Measurements from ENCODE around the gene EN2.

Gene EN2

GRCh38 chr7:155452505-155453295, 5.2 kb upstream of the EN2 start:
- H3K27ac ChIP-seq, result no peak overlapping the region

GRCh38 chr7:155453296-155454182, 4.4 kb upstream of the EN2 start:
- no peak overlapping the region for H3K27ac ChIP-seq
- TF ChIP-seq ZFX (IDR thresholded peaks at IDR 0.05; ENCODE audit: borderline replicate concordance) (no peak), CTCF (IDR thresholded peaks at IDR 0.05) (no peak)

More at GRCh38 chr7:155452505-155453295, 5.2 kb upstream of the EN2 start:
- TF ChIP-seq CTCF (IDR thresholded peaks at IDR 0.05) (no peak), ZFX (IDR thresholded peaks at IDR 0.05; ENCODE audit: borderline replicate concordance) (no peak)

- no peak overlapping the region for H3K27ac ChIP-seq
- TF ChIP-seq CTCF (IDR thresholded peaks at IDR 0.05) (no peak), ZFX (IDR thresholded peaks at IDR 0.05; ENCODE audit: borderline replicate concordance) (no peak)
Observed at GRCh38 chr7:155454183-155455112, 3.5 kb upstream of the EN2 start.

- H3K27ac ChIP-seq, result no peak overlapping the region
- TF ChIP-seq CTCF (IDR thresholded peaks at IDR 0.05) (no peak), ZFX (IDR thresholded peaks at IDR 0.05; ENCODE audit: borderline replicate concordance) (no peak)
Observed at GRCh38 chr7:155455132-155455693, 2.7 kb upstream of the EN2 start.

- no peak overlapping the region for H3K27ac ChIP-seq
- no peak for TF ChIP-seq ZFX (IDR thresholded peaks at IDR 0.05; ENCODE audit: borderline replicate concordance)
Observed at GRCh38 chr7:155455776-155456737, 1.9 kb upstream of the EN2 start.

GRCh38 chr7:155456738-155457543, 988 bp upstream of the EN2 start:
- TF ChIP-seq CTCF (IDR thresholded peaks at IDR 0.05) (no peak), ZFX (IDR thresholded peaks at IDR 0.05; ENCODE audit: borderline replicate concordance) (no peak)
- H3K27ac ChIP-seq, result no peak overlapping the region
